Measurements from ENCODE around the gene ERICH4. TPM values are rescaled to one million over a fixed set of nuclear protein-coding genes. Genes with fewer than 3 reads are reported as not detected.
A peak's percentile ranks its signal among the peaks of the same experiment; 100 is the strongest.

Gene ERICH4
- total and polyA plus RNA-seq, 2 experiments from 2014 or later: not detected

DNA sequence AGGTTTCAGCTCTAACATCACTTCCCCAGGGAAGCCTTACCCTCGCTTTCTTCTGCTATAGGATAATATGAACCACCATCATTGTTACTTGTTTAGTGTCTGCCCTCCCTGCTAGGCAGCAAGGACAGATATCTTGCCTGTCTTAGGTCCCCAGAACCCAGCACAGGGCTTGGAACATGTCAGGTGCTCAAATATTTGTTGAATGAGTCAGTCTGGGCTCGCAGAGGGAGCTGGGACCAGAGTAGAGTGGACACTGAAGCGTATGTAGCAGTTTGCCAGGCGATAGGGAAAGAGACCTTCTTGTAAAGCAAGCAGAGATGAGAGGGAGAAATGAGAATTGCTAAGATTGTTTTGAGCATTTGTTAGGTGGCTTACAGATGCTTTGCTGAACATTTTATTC lies 33.7 kb upstream of the ERICH4 start (continued):
- TF ChIP-seq, protein P1, sequence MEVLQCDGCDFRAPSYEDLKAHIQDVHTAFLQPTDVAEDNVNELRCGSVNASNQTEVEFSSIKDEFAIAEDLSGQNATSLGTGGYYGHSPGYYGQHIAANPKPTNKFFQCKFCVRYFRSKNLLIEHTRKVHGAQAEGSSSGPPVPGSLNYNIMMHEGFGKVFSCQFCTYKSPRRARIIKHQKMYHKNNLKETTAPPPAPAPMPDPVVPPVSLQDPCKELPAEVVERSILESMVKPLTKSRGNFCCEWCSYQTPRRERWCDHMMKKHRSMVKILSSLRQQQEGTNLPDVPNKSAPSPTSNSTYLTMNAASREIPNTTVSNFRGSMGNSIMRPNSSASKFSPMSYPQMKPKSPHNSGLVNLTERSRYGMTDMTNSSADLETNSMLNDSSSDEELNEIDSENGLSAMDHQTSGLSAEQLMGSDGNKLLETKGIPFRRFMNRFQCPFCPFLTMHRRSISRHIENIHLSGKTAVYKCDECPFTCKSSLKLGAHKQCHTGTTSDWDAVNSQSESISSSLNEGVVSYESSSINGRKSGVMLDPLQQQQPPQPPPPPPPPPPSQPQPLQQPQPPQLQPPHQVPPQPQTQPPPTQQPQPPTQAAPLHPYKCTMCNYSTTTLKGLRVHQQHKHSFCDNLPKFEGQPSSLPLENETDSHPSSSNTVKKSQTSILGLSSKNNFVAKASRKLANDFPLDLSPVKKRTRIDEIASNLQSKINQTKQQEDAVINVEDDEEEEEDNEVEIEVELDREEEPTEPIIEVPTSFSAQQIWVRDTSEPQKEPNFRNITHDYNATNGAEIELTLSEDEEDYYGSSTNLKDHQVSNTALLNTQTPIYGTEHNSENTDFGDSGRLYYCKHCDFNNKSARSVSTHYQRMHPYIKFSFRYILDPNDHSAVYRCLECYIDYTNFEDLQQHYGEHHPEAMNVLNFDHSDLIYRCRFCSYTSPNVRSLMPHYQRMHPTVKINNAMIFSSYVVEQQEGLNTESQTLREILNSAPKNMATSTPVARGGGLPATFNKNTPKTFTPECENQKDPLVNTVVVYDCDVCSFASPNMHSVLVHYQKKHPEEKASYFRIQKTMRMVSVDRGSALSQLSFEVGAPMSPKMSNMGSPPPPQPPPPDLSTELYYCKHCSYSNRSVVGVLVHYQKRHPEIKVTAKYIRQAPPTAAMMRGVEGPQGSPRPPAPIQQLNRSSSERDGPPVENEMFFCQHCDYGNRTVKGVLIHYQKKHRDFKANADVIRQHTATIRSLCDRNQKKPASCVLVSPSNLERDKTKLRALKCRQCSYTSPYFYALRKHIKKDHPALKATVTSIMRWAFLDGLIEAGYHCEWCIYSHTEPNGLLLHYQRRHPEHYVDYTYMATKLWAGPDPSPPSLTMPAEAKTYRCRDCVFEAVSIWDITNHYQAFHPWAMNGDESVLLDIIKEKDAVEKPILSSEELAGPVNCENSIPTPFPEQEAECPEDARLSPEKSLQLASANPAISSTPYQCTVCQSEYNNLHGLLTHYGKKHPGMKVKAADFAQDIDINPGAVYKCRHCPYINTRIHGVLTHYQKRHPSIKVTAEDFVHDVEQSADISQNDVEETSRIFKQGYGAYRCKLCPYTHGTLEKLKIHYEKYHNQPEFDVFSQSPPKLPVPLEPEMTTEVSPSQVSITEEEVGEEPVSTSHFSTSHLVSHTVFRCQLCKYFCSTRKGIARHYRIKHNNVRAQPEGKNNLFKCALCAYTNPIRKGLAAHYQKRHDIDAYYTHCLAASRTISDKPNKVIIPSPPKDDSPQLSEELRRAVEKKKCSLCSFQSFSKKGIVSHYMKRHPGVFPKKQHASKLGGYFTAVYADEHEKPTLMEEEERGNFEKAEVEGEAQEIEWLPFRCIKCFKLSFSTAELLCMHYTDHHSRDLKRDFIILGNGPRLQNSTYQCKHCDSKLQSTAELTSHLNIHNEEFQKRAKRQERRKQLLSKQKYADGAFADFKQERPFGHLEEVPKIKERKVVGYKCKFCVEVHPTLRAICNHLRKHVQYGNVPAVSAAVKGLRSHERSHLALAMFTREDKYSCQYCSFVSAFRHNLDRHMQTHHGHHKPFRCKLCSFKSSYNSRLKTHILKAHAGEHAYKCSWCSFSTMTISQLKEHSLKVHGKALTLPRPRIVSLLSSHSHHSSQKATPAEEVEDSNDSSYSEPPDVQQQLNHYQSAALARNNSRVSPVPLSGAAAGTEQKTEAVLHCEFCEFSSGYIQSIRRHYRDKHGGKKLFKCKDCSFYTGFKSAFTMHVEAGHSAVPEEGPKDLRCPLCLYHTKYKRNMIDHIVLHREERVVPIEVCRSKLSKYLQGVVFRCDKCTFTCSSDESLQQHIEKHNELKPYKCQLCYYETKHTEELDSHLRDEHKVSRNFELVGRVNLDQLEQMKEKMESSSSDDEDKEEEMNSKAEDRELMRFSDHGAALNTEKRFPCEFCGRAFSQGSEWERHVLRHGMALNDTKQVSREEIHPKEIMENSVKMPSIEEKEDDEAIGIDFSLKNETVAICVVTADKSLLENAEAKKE (CRISPR knock-in tag; IDR thresholded peaks at IDR 0.05): no peak
- TF ChIP-seq JUNB (IDR thresholded peaks at IDR 0.05; ENCODE audit: unreplicated experiment): no peak
- TF ChIP-seq, protein P2, sequence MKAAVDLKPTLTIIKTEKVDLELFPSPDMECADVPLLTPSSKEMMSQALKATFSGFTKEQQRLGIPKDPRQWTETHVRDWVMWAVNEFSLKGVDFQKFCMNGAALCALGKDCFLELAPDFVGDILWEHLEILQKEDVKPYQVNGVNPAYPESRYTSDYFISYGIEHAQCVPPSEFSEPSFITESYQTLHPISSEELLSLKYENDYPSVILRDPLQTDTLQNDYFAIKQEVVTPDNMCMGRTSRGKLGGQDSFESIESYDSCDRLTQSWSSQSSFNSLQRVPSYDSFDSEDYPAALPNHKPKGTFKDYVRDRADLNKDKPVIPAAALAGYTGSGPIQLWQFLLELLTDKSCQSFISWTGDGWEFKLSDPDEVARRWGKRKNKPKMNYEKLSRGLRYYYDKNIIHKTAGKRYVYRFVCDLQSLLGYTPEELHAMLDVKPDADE (IDR thresholded peaks at IDR 0.05): no peak
- no peak for TF ChIP-seq NANOG (IDR thresholded peaks at IDR 0.05; ENCODE audit: borderline replicate concordance)
- no peak for TF ChIP-seq CREB1 (CRISPR knock-in tag; IDR thresholded peaks at IDR 0.05; ENCODE audit: low read depth)
- no peak for TF ChIP-seq ZNF114 (CRISPR knock-in tag; IDR thresholded peaks at IDR 0.05)

DNA sequence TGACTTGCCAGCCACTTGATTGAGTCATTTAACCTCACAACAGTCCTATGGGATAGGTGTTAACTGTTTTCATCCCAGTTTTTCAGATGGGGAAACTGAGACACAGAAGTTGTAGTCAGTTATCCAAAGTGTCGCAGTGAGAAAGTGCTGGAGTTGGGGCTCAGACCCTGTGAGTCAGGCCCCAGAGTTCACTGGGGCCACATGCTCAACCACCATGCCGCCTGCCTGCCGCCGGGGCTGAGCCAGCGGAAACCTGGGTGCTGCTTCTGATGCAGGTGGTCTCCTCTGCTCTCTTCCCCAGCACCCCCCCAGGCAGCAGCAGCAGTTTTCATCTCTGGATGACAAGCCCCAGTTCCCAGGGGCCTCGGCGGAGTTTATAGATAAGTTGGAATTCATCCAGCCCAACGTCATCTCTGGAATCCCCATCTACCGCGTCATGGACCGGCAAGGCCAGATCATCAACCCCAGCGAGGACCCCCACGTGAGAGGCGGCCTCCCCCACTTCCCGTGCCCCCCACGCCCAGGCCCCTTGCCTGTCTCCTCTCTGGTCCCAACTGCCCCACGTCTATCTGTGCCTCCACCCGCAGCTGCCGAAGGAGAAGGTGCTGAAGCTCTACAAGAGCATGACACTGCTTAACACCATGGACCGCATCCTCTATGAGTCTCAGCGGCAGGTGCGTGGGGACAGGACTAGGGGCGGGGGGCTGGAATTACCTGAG lies 32.5 kb upstream of the ERICH4 start:
- H3K36me3 Mint-ChIP-seq (ENCODE audit: low read depth): peaks cover 3% of the 10 kb centered on the region; the same call in 2 of the 3 replicates
- Histone ChIP-seq H3K36me3 (ENCODE audit: insufficient read depth) (no peaks in the 10 kb centered on the region), H3F3A (replicated peaks; ENCODE audit: low read depth) (peaks cover 7% of the 10 kb centered on the region; the same call in 1 of the 2 replicates), H3K4me3 (no peak overlapping the region), H3K4me2 (no peak overlapping the region), H2AFZ (no peak overlapping the region), H3K4me1 (ENCODE audit: insufficient read depth) (no peaks in the 10 kb centered on the region), H3K79me2 (replicated peaks; ENCODE audit: insufficient read depth) (no peaks in the 10 kb centered on the region), H3K27me3 (ENCODE audit: insufficient read depth) (no peaks in the 10 kb centered on the region), H3K27ac (ENCODE audit: low read depth) (no peak overlapping the region), H3K9me2 (ENCODE audit: insufficient read depth) (no peaks in the 10 kb centered on the region), H4K20me1 (replicated peaks; ENCODE audit: insufficient read depth) (no peaks in the 10 kb centered on the region)
- peaks cover 8% of the 10 kb centered on the region for H3K4me1 Mint-ChIP-seq
- H3K4me3 Mint-ChIP-seq: no peak overlapping the region
- no peak for DNase-seq (ENCODE audit: low spot score)
- H3K27me3 Mint-ChIP-seq (ENCODE audit: insufficient read depth, low read depth, poor library complexity): peaks cover 9% of the 10 kb centered on the region
- peak overlapping the region; percentile 39; the same call in 1 of the 2 replicates for H3K27ac Mint-ChIP-seq
- no peaks in the 10 kb centered on the region for H3K9me3 Mint-ChIP-seq
- ATAC-seq: no peak
- TF ChIP-seq, protein P3, sequence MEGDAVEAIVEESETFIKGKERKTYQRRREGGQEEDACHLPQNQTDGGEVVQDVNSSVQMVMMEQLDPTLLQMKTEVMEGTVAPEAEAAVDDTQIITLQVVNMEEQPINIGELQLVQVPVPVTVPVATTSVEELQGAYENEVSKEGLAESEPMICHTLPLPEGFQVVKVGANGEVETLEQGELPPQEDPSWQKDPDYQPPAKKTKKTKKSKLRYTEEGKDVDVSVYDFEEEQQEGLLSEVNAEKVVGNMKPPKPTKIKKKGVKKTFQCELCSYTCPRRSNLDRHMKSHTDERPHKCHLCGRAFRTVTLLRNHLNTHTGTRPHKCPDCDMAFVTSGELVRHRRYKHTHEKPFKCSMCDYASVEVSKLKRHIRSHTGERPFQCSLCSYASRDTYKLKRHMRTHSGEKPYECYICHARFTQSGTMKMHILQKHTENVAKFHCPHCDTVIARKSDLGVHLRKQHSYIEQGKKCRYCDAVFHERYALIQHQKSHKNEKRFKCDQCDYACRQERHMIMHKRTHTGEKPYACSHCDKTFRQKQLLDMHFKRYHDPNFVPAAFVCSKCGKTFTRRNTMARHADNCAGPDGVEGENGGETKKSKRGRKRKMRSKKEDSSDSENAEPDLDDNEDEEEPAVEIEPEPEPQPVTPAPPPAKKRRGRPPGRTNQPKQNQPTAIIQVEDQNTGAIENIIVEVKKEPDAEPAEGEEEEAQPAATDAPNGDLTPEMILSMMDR (conservative IDR thresholded peaks at IDR 0.05; ENCODE audit: low read depth in 2 of 2): no peak
- TF ChIP-seq NANOG (IDR thresholded peaks at IDR 0.05; ENCODE audit: borderline replicate concordance) (no peak), POLR2AphosphoS5 (IDR thresholded peaks at IDR 0.05; ENCODE audit: low read depth) (no peak)

Data from GM23338 (cell line).